Measurements from ENCODE around the gene TEX55. TPM values are rescaled to one million over a fixed set of nuclear protein-coding genes. Genes with fewer than 3 reads are reported as not detected.

TEX55 gene
- not detected in 5 replicates for total RNA-seq (2022; extraction: Qiagen RNA extraction)

DNA sequence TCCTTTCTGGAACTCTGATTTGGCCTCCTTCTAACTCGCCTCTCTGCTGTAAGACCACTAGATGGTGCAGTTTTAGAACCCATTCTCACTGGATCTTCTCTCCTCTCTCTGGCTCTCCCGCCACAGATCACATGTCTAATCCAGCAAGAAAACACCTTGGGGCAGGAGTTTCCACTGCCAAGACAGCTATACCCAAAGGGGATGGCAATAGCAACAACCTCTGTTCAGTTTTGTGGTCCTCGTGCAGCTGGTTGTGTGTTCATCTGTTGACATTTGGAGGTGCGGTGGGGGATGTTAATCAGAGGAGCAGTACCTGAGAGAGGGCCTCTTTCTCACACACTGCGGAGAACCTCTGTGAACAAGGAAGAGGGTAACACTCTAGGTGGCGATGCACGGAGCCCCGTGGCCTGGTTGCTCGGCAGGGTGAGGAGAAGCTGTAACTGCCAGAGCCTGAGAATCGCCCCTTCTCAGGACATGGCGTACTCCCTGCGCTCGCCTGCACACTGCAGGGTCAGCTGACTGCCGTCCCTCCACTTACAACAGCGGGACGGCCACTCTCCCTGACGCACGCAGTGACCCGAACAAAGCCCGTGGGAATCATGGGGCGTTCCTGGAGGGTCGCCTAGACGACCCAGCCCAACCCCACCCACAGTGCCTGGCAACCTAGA is at the start of gene TEX55:
TSS of gene TEX55 (plus strand) at position 666 of the 668 bp plus-strand sequence. CDS start 25 bp downstream, outside the sequence.

DNA sequence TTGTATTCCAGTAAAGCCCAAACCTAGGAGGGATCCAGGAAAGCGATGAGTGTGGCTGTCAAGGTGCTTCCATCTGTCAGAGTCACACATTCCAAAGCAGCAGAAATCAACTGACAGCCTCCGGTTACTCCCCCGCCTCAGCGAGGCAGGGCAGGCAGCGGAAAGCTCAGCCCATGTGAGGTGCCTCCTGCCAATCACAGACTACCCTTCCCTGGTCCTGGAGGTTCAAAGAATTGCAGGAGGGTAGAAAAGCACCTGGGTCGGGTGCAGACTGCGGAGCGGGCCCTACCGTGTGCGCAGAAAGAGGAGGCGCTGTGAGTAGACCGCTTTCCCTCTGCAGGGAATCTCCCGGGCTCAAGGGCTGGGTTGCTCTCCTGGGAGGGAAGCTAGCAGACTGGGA is 27.4 kb downstream of the TEX55 start, which contains the start of gene UPK1B:
TSS of gene UPK1B (plus strand) at position 274 of the 400 bp plus-strand sequence. CDS start 13,144 bp downstream, outside the sequence.

Other genes starting within 250 kb of the TEX55 start
- gene IGSF11, start 111.3 kb upstream of the TEX55 start, total RNA-seq (2022; extraction: Qiagen RNA extraction), result 3.0 to 6.1 TPM (median 5.6 TPM) in 5 replicates
- 10.1 to 14.7 TPM (median 12.9 TPM) in 5 replicates for gene UPK1B, start 27.4 kb downstream of the TEX55 start, total RNA-seq (2022; extraction: Qiagen RNA extraction)
- gene B4GALT4, start 94.7 kb downstream of the TEX55 start, total RNA-seq (2022; extraction: Qiagen RNA extraction), result 89.0 to 131 TPM (median 115 TPM) in 5 replicates
- gene ARHGAP31, start 148.2 kb downstream of the TEX55 start, total RNA-seq (2022; extraction: Qiagen RNA extraction), result 0.93 to 1.9 TPM (median 1.3 TPM) in 5 replicates

All from A549 treated with CORT108297 at 1 μM for 4 hours (cell line).